Measurements from ENCODE around the gene C1orf174.
A peak's percentile ranks its signal among the peaks of the same experiment; 100 is the strongest.

C1orf174 gene

DNA sequence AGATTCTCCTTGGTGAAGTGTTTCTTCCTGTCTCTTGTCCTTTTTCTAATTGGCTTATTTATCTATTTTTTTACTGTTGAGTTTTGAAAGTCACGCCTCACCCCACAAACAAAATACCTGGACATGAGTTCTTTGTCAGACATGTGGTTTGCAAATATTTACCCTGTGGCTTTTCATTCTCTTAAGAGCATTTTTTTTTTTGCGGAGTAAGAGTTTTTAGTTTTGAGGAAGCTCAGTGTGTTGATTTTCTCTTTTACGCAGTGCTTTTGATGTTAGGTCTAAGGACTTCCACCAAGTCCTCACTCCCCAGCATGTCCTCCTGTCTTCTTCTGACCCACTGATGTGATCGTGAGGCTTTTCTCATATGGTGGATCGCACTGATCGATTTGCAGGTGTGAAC lies 35.2 kb downstream of the C1orf174 start (continued):
- TF ChIP-seq, protein P1, sequence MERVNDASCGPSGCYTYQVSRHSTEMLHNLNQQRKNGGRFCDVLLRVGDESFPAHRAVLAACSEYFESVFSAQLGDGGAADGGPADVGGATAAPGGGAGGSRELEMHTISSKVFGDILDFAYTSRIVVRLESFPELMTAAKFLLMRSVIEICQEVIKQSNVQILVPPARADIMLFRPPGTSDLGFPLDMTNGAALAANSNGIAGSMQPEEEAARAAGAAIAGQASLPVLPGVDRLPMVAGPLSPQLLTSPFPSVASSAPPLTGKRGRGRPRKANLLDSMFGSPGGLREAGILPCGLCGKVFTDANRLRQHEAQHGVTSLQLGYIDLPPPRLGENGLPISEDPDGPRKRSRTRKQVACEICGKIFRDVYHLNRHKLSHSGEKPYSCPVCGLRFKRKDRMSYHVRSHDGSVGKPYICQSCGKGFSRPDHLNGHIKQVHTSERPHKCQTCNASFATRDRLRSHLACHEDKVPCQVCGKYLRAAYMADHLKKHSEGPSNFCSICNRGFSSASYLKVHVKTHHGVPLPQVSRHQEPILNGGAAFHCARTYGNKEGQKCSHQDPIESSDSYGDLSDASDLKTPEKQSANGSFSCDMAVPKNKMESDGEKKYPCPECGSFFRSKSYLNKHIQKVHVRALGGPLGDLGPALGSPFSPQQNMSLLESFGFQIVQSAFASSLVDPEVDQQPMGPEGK (CRISPR knock-in tag; IDR thresholded peaks at IDR 0.05; ENCODE audit: borderline replicate concordance): no peak
- no peak for TF ChIP-seq BACH2 (CRISPR knock-in tag; IDR thresholded peaks at IDR 0.05; ENCODE audit: borderline replicate concordance)
- no peak for TF ChIP-seq RARB (CRISPR knock-in tag; IDR thresholded peaks at IDR 0.05)
- no peak for TF ChIP-seq CSDC2 (CRISPR knock-in tag; IDR thresholded peaks at IDR 0.05)
- TF ChIP-seq TOX (CRISPR knock-in tag; IDR thresholded peaks at IDR 0.05; ENCODE audit: borderline replicate concordance): no peak
- no peak for TF ChIP-seq ZNF70 (CRISPR knock-in tag; IDR thresholded peaks at IDR 0.05)
- no peak for TF ChIP-seq OSR1 (CRISPR knock-in tag; IDR thresholded peaks at IDR 0.05)
- TF ChIP-seq SNAI2 (CRISPR knock-in tag; IDR thresholded peaks at IDR 0.05): no peak

DNA sequence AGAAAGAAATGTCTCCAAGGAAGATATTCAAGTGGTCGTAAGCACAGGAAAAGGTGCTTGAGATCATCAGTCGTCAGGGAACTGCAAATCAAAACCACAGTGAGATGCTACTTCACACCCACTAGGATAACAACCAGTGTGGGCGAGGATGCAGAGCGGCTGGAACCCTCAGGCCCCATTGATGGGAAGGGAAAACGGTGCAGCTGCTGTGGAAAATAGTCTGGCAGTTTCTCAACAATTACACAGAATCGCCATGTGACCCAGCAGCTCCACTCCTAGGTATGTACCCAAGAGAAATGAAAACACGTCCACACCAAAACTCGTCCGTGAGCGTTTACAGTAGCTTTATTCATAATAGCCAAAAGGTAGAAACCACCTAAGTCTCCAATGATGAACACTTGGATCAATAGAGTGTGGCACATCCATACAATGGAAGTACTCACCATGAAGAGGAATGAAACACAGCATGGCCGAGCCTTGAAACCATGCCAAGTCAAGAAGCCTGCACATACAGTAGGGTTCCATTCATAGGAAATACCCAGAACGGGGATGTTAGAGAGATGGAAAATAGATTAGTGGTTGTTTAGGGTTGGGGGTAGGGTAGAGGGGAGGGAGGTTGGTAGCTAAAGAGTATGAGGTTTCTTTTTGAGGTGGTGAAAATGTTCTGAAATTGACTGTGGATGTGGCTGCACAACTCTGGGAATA lies 36.7 kb downstream of the C1orf174 start:
- TF ChIP-seq, protein P1 (CRISPR knock-in tag; IDR thresholded peaks at IDR 0.05; ENCODE audit: borderline replicate concordance): no peak
- TF ChIP-seq PPARA (CRISPR knock-in tag; IDR thresholded peaks at IDR 0.05; ENCODE audit: borderline replicate concordance) (no peak), ZNF8 (CRISPR knock-in tag; IDR thresholded peaks at IDR 0.05) (no peak)
- no peak for ATAC-seq

DNA sequence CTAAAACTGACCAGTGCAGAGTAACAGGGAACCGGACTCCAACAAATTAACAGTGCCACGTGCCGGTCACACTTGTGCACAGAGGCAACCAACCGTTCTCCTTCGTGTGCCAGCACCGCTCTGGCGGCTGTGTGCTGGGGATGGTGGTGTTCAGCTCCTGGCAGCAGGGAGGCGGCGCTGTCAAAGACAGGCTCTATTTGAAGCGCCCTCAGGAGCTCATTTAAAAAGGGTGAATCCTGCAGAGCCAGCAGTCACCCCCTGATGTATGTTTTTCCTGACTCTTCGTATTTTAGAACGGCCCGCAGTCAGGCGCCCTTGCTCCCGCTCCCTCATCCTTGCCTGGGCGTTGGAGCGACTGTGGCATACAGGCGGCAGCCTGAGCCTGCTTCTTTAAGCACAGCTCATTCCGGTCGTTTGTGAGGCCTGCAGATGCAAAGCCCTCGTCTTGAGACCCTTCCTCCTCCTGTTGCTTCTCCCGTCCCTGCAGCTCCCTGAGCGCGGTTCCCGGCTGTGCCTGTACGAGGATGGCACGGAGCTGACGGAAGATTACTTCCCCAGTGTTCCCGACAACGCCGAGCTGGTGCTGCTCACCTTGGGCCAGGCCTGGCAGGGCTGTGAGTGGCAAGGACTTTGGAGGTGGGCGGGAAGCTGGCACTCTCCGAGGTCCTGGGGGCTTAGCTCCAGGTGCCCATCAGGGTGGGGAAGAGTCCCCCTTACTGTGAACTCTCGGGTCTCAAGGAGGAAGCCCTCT lies 41.7 kb downstream of the C1orf174 start:
- peak; percentile 7; the same call in 1 of the 3 replicates for ATAC-seq

DNA sequence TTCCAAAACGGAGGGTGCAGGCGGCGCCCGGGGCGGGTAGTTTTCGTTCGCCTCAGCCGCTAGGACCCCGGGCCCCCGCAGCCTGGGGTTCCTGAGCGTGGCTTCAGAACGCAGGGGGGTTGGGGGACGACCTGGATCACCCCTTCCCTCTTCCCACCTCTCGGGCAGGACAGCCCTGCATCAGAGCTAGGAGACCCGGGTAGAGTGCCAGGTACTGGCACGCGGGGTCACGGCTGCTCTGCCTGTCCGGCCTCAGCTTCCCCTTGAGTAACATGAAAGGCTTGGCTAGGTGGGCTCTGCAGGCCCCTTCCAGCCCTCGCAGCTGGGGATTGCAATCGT lies 42.3 kb downstream of the C1orf174 start:
- TF ChIP-seq, protein P1 (CRISPR knock-in tag; IDR thresholded peaks at IDR 0.05; ENCODE audit: borderline replicate concordance): no peak
- TF ChIP-seq PPARA (CRISPR knock-in tag; IDR thresholded peaks at IDR 0.05; ENCODE audit: borderline replicate concordance) (no peak), TOX (CRISPR knock-in tag; IDR thresholded peaks at IDR 0.05; ENCODE audit: borderline replicate concordance) (no peak), ZNF8 (CRISPR knock-in tag; IDR thresholded peaks at IDR 0.05) (no peak), TCF4 (CRISPR knock-in tag; IDR thresholded peaks at IDR 0.05; ENCODE audit: borderline replicate concordance) (no peak), OSR1 (CRISPR knock-in tag; IDR thresholded peaks at IDR 0.05) (no peak), CSDC2 (CRISPR knock-in tag; IDR thresholded peaks at IDR 0.05) (no peak), ZC3H10 (CRISPR knock-in tag; IDR thresholded peaks at IDR 0.05) (no peak), ZNF565 (CRISPR knock-in tag; conservative IDR thresholded peaks at IDR 0.05; ENCODE audit: low read depth) (no peak), GLIS3 (CRISPR knock-in tag; IDR thresholded peaks at IDR 0.05) (no peak), ISL1 (CRISPR knock-in tag; IDR thresholded peaks at IDR 0.05) (no peak), BACH2 (CRISPR knock-in tag; IDR thresholded peaks at IDR 0.05; ENCODE audit: borderline replicate concordance) (no peak), ZNF70 (CRISPR knock-in tag; IDR thresholded peaks at IDR 0.05) (no peak), ZFP3 (CRISPR knock-in tag; IDR thresholded peaks at IDR 0.05) (no peak), ZFP30 (CRISPR knock-in tag; IDR thresholded peaks at IDR 0.05) (no peak)
- TF ChIP-seq, protein P2, sequence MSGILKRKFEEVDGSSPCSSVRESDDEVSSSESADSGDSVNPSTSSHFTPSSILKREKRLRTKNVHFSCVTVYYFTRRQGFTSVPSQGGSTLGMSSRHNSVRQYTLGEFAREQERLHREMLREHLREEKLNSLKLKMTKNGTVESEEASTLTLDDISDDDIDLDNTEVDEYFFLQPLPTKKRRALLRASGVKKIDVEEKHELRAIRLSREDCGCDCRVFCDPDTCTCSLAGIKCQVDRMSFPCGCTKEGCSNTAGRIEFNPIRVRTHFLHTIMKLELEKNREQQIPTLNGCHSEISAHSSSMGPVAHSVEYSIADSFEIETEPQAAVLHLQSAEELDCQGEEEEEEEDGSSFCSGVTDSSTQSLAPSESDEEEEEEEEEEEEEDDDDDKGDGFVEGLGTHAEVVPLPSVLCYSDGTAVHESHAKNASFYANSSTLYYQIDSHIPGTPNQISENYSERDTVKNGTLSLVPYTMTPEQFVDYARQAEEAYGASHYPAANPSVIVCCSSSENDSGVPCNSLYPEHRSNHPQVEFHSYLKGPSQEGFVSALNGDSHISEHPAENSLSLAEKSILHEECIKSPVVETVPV (CRISPR knock-in tag; IDR thresholded peaks at IDR 0.05): no peak
- ATAC-seq: peak; percentile 2; the same call in 2 of the 3 replicates

More for the DNA sequence above, 41.7 kb downstream of the C1orf174 start:
- no peak for TF ChIP-seq ZC3H10 (CRISPR knock-in tag; IDR thresholded peaks at IDR 0.05)
- TF ChIP-seq, protein P1 (CRISPR knock-in tag; IDR thresholded peaks at IDR 0.05; ENCODE audit: borderline replicate concordance): no peak
